Endothelial cell of umbilical vein (primary cell): ENCODE measurements around the gene NDUFB5. TPM values are rescaled to one million over a fixed set of nuclear protein-coding genes. Genes with fewer than 3 reads are reported as not detected.

Experiments used
- BruUV-seq: library from RNA; stranded (reverse); fragments of 400-500 nt; replicated peaks from 2 replicates; lab custom pipeline; 2021; lab: Mats Ljungman, UMichigan
- CTCF ChIA-PET: fragments of 300-600, 350-600 bp; sonication (Branson Sonifier 250); formaldehyde crosslinking; loops from one replicate; lab custom pipeline; 2021; ENCODE audit warnings: antibody characterized with exemption, inconsistent platforms; lab: Charles Lee
- POLR2A ChIA-PET: fragments of 300-600, 350-600 bp; sonication (Branson Sonifier 250); formaldehyde crosslinking; loops from one replicate; lab custom pipeline; 2021; ENCODE audit warnings: antibody characterized with exemption, inconsistent platforms; lab: Charles Lee
- DNase-seq: peaks from one replicate; pipeline ENCODE4 v3.0.0-alpha.2; 2011; ENCODE audit warnings: low read depth, low spot score
- FAIRE-seq: peaks from 2 replicates; lab custom pipeline; 2011; peaks lifted over from hg19 to GRCh38; lab: Jason Lieb, UNC
- H2AFZ ChIP-seq: 2 replicates; pipeline ENCODE4 v1.6.0; 2012; ENCODE audit warnings: low read depth, low read length, control low read depth, inconsistent platforms
- H3K27ac ChIP-seq: 2 replicates; pipeline ENCODE4 v1.5.1; 2011; ENCODE audit warnings: low read depth, mild to moderate bottlenecking, control low read depth, low read length, moderate library complexity; ENCODE audit not compliant: insufficient read depth
- H3K27me3 ChIP-seq, 2 experiments: 2 replicates each; pipeline versions ENCODE4 v1.6.0 to v1.6.1; 2011; ENCODE audit warnings: low read length in 2 of 2, mixed read lengths in 1 of 2; ENCODE audit not compliant: control insufficient read depth in 2 of 2, insufficient read depth in 2 of 2
- H3K36me3 ChIP-seq, 2 experiments: 2 replicates in 1 of 2; 3 replicates in 1 of 2; pipeline ENCODE4 v1.5.1; 2011; ENCODE audit warnings: low read length in 2 of 2, mild to moderate bottlenecking in 1 of 2, moderate library complexity in 1 of 2; ENCODE audit not compliant: control insufficient read depth in 2 of 2, insufficient read depth in 2 of 2; ENCODE audit errors: extremely low read depth in 1 of 2
- H3K4me1 ChIP-seq: 3 replicates; pipeline ENCODE4 v1.5.1; 2011; ENCODE audit warnings: mild to moderate bottlenecking, low read length; ENCODE audit not compliant: control insufficient read depth, insufficient read depth; ENCODE audit errors: extremely low read depth
- H3K4me2 ChIP-seq: 2 replicates; pipeline ENCODE4 v1.6.1; 2011; ENCODE audit warnings: low read length, control low read depth, mixed read lengths; ENCODE audit not compliant: insufficient read depth
- H3K4me3 ChIP-seq, 3 experiments: fragments of 200-600 bp in 1 of 3; sonication (generic), shearing (Covaris generic) in 1 of 3; replicated peaks in 1 of 3; 2 replicates each; pipeline ENCODE4 v1.5.1; 2011 to 2016; ENCODE audit warnings: control low read depth in 3 of 3, low read length in 3 of 3, mild to moderate bottlenecking in 2 of 3, inconsistent platforms in 1 of 3, low read depth in 1 of 3, moderate library complexity in 1 of 3; ENCODE audit not compliant: insufficient read depth in 1 of 3
- H3K79me2 ChIP-seq: 2 replicates; pipeline ENCODE4 v1.6.0; 2012; ENCODE audit warnings: low read length, inconsistent platforms; ENCODE audit not compliant: control insufficient read depth, insufficient read depth
- H3K9ac ChIP-seq: replicated peaks from 2 replicates; pipeline ENCODE3; 2011; ENCODE audit warnings: low read length, control low read depth; ENCODE audit not compliant: insufficient read depth; ENCODE audit errors: extremely low read depth
- H3K9me1 ChIP-seq: replicated peaks from 3 replicates; pipeline ENCODE4 v1.6.0; 2011; ENCODE audit warnings: mild to moderate bottlenecking, low read length; ENCODE audit not compliant: control insufficient read depth, insufficient read depth; ENCODE audit errors: extremely low read depth
- H3K9me3 ChIP-seq: replicated peaks from 2 replicates; pipeline ENCODE4 v1.5.1; 2012; ENCODE audit warnings: low read length, inconsistent platforms; ENCODE audit not compliant: control insufficient read depth, insufficient read depth
- H4K20me1 ChIP-seq: replicated peaks from 2 replicates; pipeline ENCODE3; 2011; ENCODE audit warnings: mild to moderate bottlenecking, low read length; ENCODE audit not compliant: control insufficient read depth, insufficient read depth; ENCODE audit errors: extremely low read depth
- CTCF ChIP-seq, 2 donors: IDR thresholded peaks; 1 replicate in 1 of 2; 2 replicates in 1 of 2; pipeline ENCODE4 v1.5.1; 2011; ENCODE audit warnings: low read length in 2 of 2, mild to moderate bottlenecking in 2 of 2, moderate library complexity in 2 of 2, control low read depth in 1 of 2, inconsistent platforms in 1 of 2, low read depth in 1 of 2; ENCODE audit not compliant: insufficient read depth in 1 of 2; ENCODE audit errors: extremely low read depth in 1 of 2
- EZH2 ChIP-seq: IDR thresholded peaks from 2 replicates; pipeline ENCODE4 v1.6.1; 2012; ENCODE audit warnings: borderline replicate concordance, low read depth, mild to moderate bottlenecking, moderate library complexity, low read length, inconsistent platforms; ENCODE audit not compliant: severe bottlenecking
- FOS ChIP-seq: IDR thresholded peaks from 2 replicates; pipeline ENCODE4 v1.6.1; 2011; ENCODE audit warnings: mild to moderate bottlenecking, low read length, moderate library complexity, borderline replicate concordance; ENCODE audit not compliant: insufficient read depth
- GATA2 ChIP-seq: IDR thresholded peaks from 2 replicates; pipeline ENCODE4 v1.7.0; 2011; ENCODE audit warnings: low read depth, mild to moderate bottlenecking, moderate library complexity, mixed read lengths, low read length; ENCODE audit not compliant: insufficient read length, insufficient read depth
- JUN ChIP-seq: IDR thresholded peaks from 2 replicates; pipeline ENCODE4 v1.6.1; 2011; ENCODE audit warnings: borderline replicate concordance, low read depth; ENCODE audit not compliant: insufficient read length, insufficient read depth
- MAX ChIP-seq: IDR thresholded peaks from 2 replicates; pipeline ENCODE4 v1.6.1; 2011; ENCODE audit not compliant: insufficient read depth, insufficient read length
- MYC ChIP-seq: IDR thresholded peaks from one replicate; pipeline ENCODE4 v1.6.1; 2011; ENCODE audit warnings: mild to moderate bottlenecking, low read depth, low read length
- POLR2A ChIP-seq: IDR thresholded peaks from 2 replicates; pipeline ENCODE4 v1.6.1; 2012; ENCODE audit warnings: low read depth, mild to moderate bottlenecking, control low read depth, low read length
- POLR2AphosphoS5 ChIP-seq: IDR thresholded peaks from 2 replicates; pipeline ENCODE4 v1.6.1; 2012; ENCODE audit warnings: low read depth, mild to moderate bottlenecking, control low read depth, low read length, moderate library complexity; ENCODE audit not compliant: insufficient read depth
- dilution Hi-C: fragments of 300-500 bp; cut with MboI; formaldehyde crosslinking; loops from one replicate; pipeline ENCODE4 v1.15.0; 2019; ENCODE audit warnings: low sequenced_read_pairs; ENCODE audit not compliant: extremely low pct_ligation_motif_present
- intact Hi-C: fragments of 100-400 bp; cut with micrococcal nuclease; formaldehyde crosslinking; loops from one replicate; pipeline ENCODE4 v1.10.0; 2022
- polyA plus RNA-seq, 4 experiments: library from polyadenylated mRNA; depleted of rRNA in 3 of 4; stranded (reverse) in 3 of 4; unstranded in 1 of 4; fragments of >200 nt; gene quantifications; 2 replicates each; pipeline versions ENCODE4 v1.2.1 to v1.2.3, GENCODE V29; 2011 to 2012; ENCODE audit warnings: missing spikeins in 1 of 4
- total RNA-seq: library from RNA; stranded (reverse); gene quantifications from 2 replicates; pipeline ENCODE4 v1.2.3, GENCODE V29; 2021

Gene NDUFB5
- total and polyA plus RNA-seq, 2 donors (not counting 3 experiments of a cell fraction or from before 2014, with no cell fraction given): 48.2 to 74.9 TPM

GRCh38 chr3:179591313-179591712, 13.3 kb upstream of the NDUFB5 start:
- no peaks in the 10 kb centered on the region for H4K20me1 ChIP-seq
- H3K79me2 ChIP-seq: no peaks in the 10 kb centered on the region
- DNase-seq (no peak), FAIRE-seq (no peak)
- POLR2A ChIA-PET: no interaction called here
- H3K36me3 ChIP-seq: peaks cover 6 to 38% of the 10 kb centered on the region in 2 experiments
- CTCF ChIA-PET: no interaction called here
- H3K4me2 ChIP-seq: no peak overlapping the region
- H2AFZ ChIP-seq: no peak overlapping the region
- BruUV-seq: no TSS peak
- no peak overlapping the region for H3K4me3 ChIP-seq
- no peaks in the 10 kb centered on the region for H3K4me1 ChIP-seq
- dilution Hi-C loops: no loop called here
- no peak overlapping the region for H3K9ac ChIP-seq
- H3K9me1 ChIP-seq: no peaks in the 10 kb centered on the region
- intact Hi-C loops: no loop called here
- H3K27ac ChIP-seq: no peak overlapping the region
- H3K27me3 ChIP-seq: no peaks in the 10 kb centered on the region
- H3K9me3 ChIP-seq: no peaks in the 10 kb centered on the region
- TF ChIP-seq POLR2A (no peak), GATA2 (no peak)

GRCh38 chr3:179599531-179599930, 5.1 kb upstream of the NDUFB5 start:
- ChIA-PET POLR2A (no interaction called here), CTCF (no interaction called here)
- no peak overlapping the region for H3K9ac ChIP-seq
- dilution Hi-C loops (no loop called here), intact Hi-C loops (no loop called here)
- DNase-seq: no peak
- H3K4me3 ChIP-seq: no peak overlapping the region
- no peaks in the 10 kb centered on the region for H3K27me3 ChIP-seq
- H2AFZ ChIP-seq: no peak overlapping the region
- H3K27ac ChIP-seq: no peak overlapping the region
- TF ChIP-seq MAX: no peak
- TF ChIP-seq CTCF (IDR thresholded peaks at IDR 0.05; ENCODE audit: extremely low read depth in 1 of 2, insufficient read depth in 1 of 2, low read depth in 1 of 2, low read length in 2 of 2): no peak
- TF ChIP-seq FOS: no peak
- no peak for TF ChIP-seq POLR2AphosphoS5
- no peak for TF ChIP-seq GATA2
- TF ChIP-seq POLR2A: no peak
- TF ChIP-seq JUN: no peak
- TF ChIP-seq EZH2: no peak
- no peak for TF ChIP-seq MYC
- no peaks in the 10 kb centered on the region for H3K9me3 ChIP-seq
- no TSS peak for BruUV-seq
- no peak for FAIRE-seq
- H3K36me3 ChIP-seq: peaks cover 5 to 17% of the 10 kb centered on the region in 2 experiments
- peaks cover 10% of the 10 kb centered on the region for H3K4me1 ChIP-seq
- no peaks in the 10 kb centered on the region for H3K9me1 ChIP-seq
- H4K20me1 ChIP-seq: no peaks in the 10 kb centered on the region
- peaks cover 25% of the 10 kb centered on the region for H3K79me2 ChIP-seq
- no peak overlapping the region for H3K4me2 ChIP-seq
